HG02610 (cell line): ENCODE measurements around the gene AHCYL1.

Experiments used
- ATAC-seq: cut with Tn5 transposase; IDR thresholded peaks from one replicate; pipeline ENCODE4 v1.9.1; 2021; ENCODE audit warnings: mild to moderate bottlenecking, moderate library complexity; ENCODE audit not compliant: unreplicated experiment

The AHCYL1 gene

GRCh38 chr1:109975718-109976117 lies 8.8 kb upstream of the AHCYL1 start:
- ATAC-seq, result no peak

- ATAC-seq, result no peak
Measured at GRCh38 chr1:109976762-109977161, 7.8 kb upstream of the AHCYL1 start.

GRCh38 chr1:109977225-109977624 lies 7.3 kb upstream of the AHCYL1 start:
- no peak for ATAC-seq

DNA sequence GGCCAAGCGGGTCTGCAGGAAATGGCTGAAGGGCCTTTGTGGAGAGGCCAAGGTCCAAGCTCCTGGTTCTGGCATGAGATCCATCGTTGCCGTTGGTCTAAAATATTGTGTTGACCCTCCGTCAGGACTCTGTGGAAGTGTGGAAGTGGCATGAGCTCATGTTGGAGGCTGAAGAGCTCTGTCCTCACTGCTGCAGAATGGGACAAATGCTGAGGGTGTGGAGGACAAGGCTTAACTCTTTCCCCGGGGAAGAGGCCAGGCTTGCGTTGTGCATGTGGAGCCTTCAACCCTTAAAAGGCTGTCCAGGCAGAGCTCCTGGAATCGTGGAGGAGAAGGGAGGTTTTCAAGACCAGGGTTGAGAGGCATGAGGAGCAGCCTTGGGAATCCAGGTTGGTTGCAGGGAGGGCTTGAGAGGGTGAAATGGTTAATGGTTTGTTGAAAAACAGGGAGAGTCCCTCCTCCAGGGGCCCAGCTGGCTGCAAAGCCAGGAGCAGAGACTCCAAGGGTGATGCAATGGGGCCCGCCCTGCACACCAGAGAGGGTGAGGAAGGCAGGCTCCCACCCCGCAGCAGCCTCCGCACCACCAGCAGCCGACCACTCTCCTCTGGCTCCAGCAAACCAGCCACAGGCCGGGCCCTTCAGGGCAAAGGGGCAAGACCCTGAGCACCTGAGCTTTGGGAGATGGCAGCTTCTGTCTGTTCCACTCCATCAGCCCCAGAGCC lies 6.7 kb upstream of the AHCYL1 start:
- ATAC-seq, result no peak

DNA sequence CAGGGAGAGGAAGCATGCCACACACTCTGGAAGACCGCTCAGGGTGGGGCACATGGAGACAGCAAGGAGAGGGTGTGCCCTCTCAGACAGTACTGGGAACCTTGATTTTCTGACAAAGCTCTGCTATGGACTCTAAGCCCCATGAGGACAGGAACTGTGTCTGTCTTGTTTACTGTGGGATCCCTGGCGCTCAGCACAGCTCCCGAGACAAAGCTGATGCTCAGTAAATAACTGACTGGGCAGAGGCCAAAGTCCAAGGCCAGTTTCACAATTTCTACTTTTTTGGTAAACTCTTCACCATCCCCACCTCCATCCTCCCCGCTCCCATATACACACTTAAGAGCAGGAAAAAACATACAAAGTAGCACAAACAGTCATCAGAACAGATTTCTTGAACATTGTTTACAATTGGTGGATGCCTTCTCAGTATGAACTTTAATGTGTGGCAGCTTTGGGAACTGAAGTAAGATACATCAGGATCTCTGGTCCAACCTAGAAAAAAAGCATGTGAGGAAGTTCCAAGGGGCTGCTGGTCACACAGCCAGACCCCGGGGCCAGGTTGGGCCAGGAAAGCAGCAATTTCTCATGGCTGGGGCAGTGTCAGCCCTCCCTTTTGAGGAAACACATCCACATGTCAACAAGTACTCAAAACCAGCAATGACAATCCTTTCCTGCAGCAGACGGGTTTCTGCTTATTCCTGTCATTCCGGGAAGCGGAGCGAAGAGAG lies 5.6 kb upstream of the AHCYL1 start:
- ATAC-seq, result no peak

GRCh38 chr1:109979489-109980091 lies 5.0 kb upstream of the AHCYL1 start:
- ATAC-seq, result no peak

DNA sequence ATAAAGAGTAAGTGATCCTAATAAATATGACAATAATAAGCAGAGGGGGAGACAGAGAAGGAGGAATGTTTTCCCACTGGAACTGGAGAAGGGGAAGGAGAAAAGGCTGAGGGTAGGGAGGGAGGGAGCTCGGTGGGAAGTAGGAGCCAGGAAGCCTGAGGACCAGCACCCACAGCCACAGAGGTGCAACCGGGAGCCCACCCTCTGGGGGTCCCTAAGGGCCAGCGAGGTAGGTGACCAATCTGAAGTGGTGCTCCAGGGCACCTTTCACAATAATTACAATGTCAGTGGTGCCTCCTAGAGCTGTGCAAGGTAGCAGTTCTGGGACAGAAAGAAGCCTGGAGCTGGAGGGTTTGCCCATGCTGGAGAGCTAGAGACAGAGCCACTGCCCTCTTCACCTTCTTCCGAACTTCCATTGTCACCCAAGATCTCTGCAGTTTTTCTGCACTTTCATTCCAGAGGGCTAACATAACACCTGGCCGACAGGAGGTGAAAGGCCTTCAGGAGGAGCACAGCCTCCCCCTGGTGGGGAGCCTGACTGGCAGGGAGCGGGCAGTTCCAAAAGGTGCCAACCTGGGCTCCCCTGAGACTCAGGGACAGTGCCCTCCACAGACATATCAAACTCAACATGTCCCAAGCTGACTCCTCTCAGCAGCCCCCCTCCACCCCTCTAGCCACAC lies 4.1 kb upstream of the AHCYL1 start:
- ATAC-seq, result no peak

DNA sequence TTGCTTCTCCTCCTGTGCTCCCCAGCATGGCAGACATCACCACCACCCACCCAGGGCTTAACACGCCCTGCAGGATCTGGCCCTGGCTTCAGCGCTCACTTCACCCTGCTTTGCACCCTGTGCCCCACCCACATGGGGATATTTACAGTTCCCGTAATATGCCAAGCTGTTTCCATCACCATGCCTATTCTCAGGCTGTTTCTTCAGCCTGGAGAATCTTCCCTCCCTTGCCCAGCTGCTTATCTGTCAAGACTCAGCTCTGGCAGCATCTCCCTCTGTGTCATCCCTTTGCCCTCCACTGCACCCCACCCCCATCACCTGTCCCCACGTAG lies 3.6 kb upstream of the AHCYL1 start:
- no peak for ATAC-seq

GRCh38 chr1:109983380-109984189 lies 980 bp upstream of the AHCYL1 start:
- ATAC-seq, result no peak

- no peak for ATAC-seq
Measured at GRCh38 chr1:109984190-109984455, 442 bp upstream of the AHCYL1 start.

DNA sequence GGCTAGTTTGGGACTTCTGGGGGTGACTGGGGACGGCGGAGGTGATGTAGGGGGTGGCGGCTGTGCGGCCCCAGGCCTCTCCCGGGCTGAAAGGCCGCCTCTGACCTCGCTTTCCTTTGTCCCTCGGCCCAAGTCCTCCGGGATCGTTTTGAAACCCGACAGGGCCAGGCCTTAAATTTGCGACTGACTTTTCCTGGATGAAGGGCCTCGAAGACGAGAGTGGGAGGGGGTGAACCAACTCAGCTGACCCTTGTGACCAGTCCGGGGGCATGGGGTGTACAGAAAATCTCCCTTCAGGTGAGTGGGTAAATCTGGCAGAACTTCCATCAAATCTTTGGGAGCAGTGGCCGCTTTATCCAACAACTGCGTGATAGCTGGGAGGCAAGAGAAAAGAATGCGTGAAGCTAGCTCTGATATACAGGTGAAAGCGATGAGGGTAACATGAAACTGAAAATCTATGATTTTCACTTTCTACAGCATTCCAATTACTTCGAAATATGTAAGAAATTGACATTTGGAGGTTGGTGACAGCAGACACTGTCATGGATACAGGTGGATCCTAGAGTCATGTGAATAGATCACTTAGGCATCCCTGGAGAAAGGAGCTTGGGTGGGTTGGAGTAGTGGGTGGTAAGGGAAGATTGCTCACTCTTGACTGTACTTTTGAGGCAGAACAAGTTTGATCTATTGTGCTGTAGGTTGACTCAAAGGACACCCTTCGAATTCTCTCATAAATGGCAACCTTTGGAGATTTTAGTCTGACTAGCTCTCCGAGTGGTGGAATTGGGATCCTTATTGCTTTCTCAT lies 885 bp downstream of the AHCYL1 start:
- no peak for ATAC-seq

DNA sequence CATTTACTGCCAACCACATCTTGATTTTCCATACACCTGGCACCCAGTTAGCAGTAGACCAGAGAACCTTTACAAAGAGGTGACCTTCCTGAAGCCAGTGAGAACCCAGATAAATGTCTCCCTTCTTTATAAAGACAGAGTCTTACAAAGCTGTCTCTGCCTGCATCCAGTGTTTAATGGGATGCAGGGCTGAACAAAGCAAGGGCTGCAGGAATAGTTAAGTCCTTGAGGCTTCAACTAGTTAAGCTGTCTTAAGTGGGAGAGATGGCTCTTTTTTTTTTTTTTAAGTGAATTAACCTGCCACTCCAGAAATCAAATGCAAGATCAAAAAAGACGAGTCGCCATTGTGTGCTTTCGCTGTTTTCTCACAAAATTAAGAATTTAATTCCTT lies 1.5 kb downstream of the AHCYL1 start:
- no peak for ATAC-seq

- no peak for ATAC-seq
Measured at GRCh38 chr1:109988349-109988914, 3.9 kb downstream of the AHCYL1 start.

DNA sequence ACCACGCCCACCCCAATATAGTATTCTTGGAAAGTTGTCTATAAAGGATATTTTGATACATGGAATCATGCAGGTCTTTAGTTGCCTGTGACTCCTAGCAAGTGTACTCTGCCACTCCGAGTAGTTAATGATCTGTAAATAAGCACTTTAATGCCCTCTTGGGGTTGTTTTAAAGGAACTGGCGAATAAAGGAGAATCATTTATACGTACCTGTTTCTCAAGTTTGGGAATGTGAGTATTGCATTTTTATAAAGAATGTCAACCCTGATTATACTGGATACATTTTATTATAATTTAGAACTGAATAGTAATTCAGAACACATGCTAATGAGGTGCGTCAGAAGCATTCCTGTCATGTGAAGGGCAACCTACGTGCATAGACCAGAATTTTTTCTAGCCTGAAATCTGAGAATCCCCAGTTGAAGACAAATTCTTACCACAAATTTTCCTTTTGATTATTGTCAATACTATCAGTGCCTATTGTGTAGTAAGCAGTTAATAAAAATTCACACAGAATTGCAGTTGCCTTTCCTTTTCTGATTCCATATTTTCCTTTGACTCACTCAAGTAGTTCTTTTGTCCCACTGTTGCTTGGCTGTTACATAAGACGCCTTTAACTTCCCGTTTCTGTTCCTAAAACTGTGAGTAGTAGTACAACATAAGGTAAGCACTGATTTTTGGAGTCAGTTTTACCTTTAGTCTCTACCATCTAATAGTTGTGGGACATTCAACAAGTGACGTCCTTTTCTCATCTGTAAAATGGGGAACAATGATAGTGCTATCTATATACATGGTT lies 5.1 kb downstream of the AHCYL1 start:
- ATAC-seq, result no peak

DNA sequence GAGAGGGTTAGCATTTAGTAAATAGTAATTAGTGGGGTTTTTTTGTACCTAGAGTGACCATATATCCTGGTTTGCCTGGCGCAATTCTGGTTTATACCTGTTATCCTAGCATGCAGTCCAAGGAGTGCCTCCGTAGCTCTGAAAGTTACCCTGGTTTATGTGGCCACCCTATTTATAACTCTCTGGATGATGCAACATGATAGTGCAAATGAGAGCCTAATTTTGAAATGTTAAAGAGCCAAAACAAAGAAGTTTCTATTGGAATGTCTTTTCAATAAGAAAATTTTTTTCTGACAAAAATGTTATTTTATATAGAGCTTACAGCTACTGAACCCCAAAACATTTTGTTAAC lies 5.7 kb downstream of the AHCYL1 start:
- ATAC-seq, result no peak

- no peak for ATAC-seq
Measured at GRCh38 chr1:109991400-109991925, 6.9 kb downstream of the AHCYL1 start.

DNA sequence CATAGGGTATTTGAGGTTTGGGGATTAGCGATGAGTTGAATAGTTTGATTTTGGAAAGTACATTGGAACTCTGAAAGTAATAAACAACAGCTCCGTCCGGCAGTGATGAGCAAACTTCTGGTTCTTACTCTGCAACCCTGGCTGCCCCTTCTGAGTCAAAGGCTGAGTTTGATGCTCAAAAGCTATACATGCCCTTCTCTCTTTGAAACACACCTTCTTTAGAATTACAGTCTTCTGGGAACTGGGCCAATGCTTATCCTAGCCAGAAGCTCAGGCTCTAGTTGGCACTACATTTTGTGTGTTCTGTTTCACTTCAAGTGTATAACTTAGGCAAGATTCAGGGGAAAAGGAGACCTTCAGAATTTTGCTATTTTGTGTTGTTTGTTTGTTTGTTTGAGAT lies 9.3 kb downstream of the AHCYL1 start:
- no peak for ATAC-seq

DNA sequence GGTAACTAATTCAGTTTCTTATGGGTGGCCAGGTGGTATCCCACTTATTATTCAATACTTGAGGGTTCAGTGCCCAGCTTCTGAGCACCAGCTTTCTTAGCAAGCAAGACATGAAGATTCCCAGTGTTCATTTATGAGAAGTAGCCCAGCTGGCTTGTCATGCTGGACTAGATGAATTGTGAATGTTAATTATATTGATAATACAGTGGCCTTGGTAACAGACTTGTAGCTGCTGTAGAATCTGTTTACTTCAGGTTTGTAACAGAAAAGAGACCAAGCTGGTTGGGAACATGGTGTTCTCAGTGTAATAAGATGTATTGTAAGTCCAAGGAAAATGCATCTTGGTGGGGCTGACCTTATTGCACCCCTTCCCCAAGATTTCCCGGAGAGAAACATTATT lies 10.1 kb downstream of the AHCYL1 start:
- no peak for ATAC-seq

DNA sequence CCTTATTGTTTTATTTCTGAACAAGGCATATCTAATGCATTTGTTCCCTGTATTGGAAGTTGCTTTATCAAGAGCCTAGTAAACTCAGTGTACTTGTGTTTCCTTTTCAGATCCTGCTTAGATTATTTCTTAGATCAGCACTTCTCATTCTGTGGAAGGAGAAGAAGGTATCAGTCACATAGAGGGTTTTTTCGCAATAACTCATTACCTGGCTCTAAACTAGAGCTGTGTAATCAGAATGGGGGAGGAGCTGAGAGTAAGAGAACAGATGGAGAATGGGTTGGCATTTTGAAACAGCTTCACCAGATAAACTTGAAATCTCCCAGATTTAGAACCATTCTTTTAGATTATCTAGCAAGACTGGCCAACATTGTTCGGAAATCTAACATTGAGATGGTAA lies 11.0 kb downstream of the AHCYL1 start:
- ATAC-seq, result no peak
